GM06990 (cell line): ENCODE results near the gene CSF2.

ENCODE experiments used
- DNase-seq: peaks from one replicate; pipeline ENCODE4 v3.0.0-alpha.2; 2011; ENCODE audit not compliant: insufficient read length; ENCODE audit errors: extremely low read depth
- H3K27me3 ChIP-seq: replicated peaks from 2 replicates; pipeline ENCODE4 v1.6.0; 2011; ENCODE audit warnings: low read length; ENCODE audit not compliant: control insufficient read depth, insufficient read depth
- H3K36me3 ChIP-seq: 2 replicates; pipeline ENCODE4 v1.5.1; 2011; ENCODE audit warnings: low read length; ENCODE audit not compliant: control insufficient read depth, insufficient read depth
- H3K4me3 ChIP-seq: replicated peaks from 2 replicates; pipeline ENCODE4 v1.5.1; 2011; ENCODE audit warnings: low read depth, mild to moderate bottlenecking, control low read depth, low read length
- CTCF ChIP-seq: IDR thresholded peaks from 2 replicates; pipeline ENCODE4 v1.5.1; 2011; ENCODE audit warnings: low read length, control low read depth, mild to moderate bottlenecking, inconsistent platforms; ENCODE audit not compliant: insufficient read depth, poor library complexity, severe bottlenecking

CSF2 gene

GRCh38 chr5:132067941-132068808, 5.4 kb upstream of the CSF2 start:
- no peaks in the 10 kb centered on the region for H3K36me3 ChIP-seq
- no peak for TF ChIP-seq CTCF
- no peaks in the 10 kb centered on the region; the same call in none of the 2 replicates for H3K27me3 ChIP-seq
- H3K4me3 ChIP-seq: no peak overlapping the region
- DNase-seq: no peak

- Histone ChIP-seq H3K4me3 (no peak overlapping the region), H3K36me3 (no peaks in the 10 kb centered on the region), H3K27me3 (no peaks in the 10 kb centered on the region; the same call in none of the 2 replicates)
- DNase-seq: no peak
- TF ChIP-seq CTCF: no peak
These were observed 4.0 kb upstream of the CSF2 start for GRCh38 chr5:132069561-132069960.

GRCh38 chr5:132069994-132070393, 3.6 kb upstream of the CSF2 start:
- no peak for DNase-seq
- TF ChIP-seq CTCF: no peak
- no peak overlapping the region for H3K4me3 ChIP-seq

GRCh38 chr5:132070460-132071337, 2.9 kb upstream of the CSF2 start:
- Histone ChIP-seq H3K4me3 (no peak overlapping the region), H3K27me3 (no peaks in the 10 kb centered on the region; the same call in none of the 2 replicates), H3K36me3 (no peaks in the 10 kb centered on the region)
- no peak for TF ChIP-seq CTCF
- DNase-seq: no peak

More at GRCh38 chr5:132069994-132070393, 3.6 kb upstream of the CSF2 start:
- Histone ChIP-seq H3K36me3 (no peaks in the 10 kb centered on the region), H3K27me3 (no peaks in the 10 kb centered on the region; the same call in none of the 2 replicates)

- H3K36me3 ChIP-seq: no peaks in the 10 kb centered on the region
- no peak for TF ChIP-seq CTCF
- H3K27me3 ChIP-seq: no peaks in the 10 kb centered on the region; the same call in none of the 2 replicates
- DNase-seq: no peak
- H3K4me3 ChIP-seq: no peak overlapping the region
These were observed 2.3 kb upstream of the CSF2 start for GRCh38 chr5:132071338-132071707.
